Left colon (tissue), 2 donors: ENCODE results near the gene FBXO41. TPM values are rescaled to one million over a fixed set of nuclear protein-coding genes. Genes with fewer than 3 reads are reported as not detected.
A peak's percentile ranks its signal among the peaks of the same experiment; 100 is the strongest.

ENCODE experiments used
- ATAC-seq: fragments of 200-7000 bp; cut with Tn5 transposase; one replicate; pipeline ENCODE4 v1.9.1; 2020; ENCODE audit warnings: mild to moderate bottlenecking, moderate library complexity
- DNase-seq, 2 donors: peaks; one replicate each; pipeline ENCODE4 v3.0.0-alpha.2; 2020
- intact Hi-C, 2 donors: fragments of 100-400 bp; cut with DNase I in 1 of 2; cut with micrococcal nuclease in 1 of 2; formaldehyde crosslinking; loops; one replicate each; pipeline versions ENCODE4 v1.11.2 to v1.14.0; 2022; cut with DNase I, micrococcal nuclease
- long read RNA-seq: library from polyadenylated mRNA; unstranded; transcript quantifications from one replicate; pipeline ENCODE4 v2.0.0, GENCODE V29; 2021
- total RNA-seq, 2 donors: library from RNA; stranded (reverse); fragmentation: NEBNext Ultra II Directional; extraction: Animal tissue kit (Norgen Biotek cat#: 25700); gene quantifications; one replicate each; pipeline ENCODE4 v1.2.1, GENCODE V29; 2021
- donor health status: DM: no; HTN: no; CAD: no.
- donor health status: DM: yes; HTN: yes; CAD: no.

Gene FBXO41, protein sequence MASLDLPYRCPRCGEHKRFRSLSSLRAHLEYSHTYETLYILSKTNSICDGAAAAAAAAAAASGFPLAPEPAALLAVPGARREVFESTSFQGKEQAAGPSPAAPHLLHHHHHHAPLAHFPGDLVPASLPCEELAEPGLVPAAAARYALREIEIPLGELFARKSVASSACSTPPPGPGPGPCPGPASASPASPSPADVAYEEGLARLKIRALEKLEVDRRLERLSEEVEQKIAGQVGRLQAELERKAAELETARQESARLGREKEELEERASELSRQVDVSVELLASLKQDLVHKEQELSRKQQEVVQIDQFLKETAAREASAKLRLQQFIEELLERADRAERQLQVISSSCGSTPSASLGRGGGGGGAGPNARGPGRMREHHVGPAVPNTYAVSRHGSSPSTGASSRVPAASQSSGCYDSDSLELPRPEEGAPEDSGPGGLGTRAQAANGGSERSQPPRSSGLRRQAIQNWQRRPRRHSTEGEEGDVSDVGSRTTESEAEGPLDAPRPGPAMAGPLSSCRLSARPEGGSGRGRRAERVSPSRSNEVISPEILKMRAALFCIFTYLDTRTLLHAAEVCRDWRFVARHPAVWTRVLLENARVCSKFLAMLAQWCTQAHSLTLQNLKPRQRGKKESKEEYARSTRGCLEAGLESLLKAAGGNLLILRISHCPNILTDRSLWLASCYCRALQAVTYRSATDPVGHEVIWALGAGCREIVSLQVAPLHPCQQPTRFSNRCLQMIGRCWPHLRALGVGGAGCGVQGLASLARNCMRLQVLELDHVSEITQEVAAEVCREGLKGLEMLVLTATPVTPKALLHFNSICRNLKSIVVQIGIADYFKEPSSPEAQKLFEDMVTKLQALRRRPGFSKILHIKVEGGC
- 1 to 10 TPM; 2.1 to 2.5 TPM for total RNA-seq
- long read RNA-seq, partial matches to known transcripts = 0 of 1 reads
- long read RNA-seq, other reads (novel, unspliced or antisense) = 1 of 1 reads

DNA sequence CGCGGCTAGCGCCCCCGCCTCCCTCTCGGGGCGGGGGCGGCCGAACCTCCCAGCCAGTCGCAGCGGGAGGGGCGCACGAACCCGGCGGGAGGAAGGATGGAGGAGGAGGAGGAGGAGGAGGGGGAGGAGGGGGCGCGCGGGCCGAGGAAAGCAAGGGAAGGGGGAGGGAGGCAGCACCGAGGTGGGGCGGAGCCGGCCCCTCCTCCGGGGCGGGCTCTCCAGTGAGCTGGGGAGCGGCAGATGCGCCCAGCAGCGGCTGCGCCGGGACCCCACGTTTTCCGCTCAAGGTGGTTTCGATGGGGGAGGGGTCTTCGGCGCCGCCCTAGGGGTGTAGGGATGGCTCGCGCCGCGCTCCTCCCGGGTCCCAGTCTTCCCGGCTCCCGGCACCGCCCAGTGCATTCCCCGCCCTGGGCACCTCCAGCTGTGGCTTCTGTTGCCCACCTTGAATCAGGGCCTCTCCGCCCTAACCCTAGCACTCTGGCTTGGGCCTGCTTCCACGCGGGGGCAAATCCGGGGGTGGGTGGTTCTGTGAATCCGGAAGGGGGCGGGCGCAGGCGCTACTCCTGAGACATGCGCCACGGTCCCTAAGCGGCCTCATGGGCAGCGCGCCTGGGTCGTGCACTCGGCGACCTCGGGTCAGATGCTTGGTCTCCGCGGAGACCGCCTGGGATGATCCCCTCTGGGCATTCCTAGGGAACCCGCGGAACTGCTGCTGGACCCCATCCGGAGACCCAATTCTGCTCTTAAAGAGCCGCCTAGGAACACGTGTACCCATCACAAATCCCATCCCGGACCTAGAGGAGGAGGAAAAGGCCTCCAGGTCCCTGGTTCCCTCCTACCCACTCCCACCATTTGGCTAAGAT, at the start of gene FBXO41:
Gene FBXO41 (minus strand): TSS at position 183 of the 863 bp plus-strand sequence. CDS start 14,848 bp downstream, outside the sequence.
- ATAC-seq = peak; percentile 80
- intact Hi-C loops = no loop called here
- DNase-seq = peak in 1 of 2 donors; percentile 67

DNA sequence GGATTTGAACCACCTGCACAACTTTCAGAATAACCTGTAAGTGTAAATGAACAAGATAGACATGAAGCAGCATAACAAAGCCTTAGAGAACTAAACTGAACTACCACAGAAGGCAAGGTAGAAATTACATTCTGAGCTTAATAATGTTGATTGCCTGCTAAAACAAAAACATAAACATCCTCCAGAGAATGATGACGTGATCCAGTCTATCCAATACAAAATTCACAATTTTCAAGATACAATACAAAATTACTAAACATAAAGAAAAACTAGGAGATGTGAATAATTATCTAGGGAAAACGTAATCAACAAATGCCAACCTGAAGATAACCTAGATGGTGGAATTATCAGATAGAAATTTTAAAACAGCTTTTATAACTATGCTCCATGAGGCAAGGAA, 49.8 kb upstream of the FBXO41 start:
- DNase-seq (no peak), ATAC-seq (no peak)
- intact Hi-C loops = no loop called here

DNA sequence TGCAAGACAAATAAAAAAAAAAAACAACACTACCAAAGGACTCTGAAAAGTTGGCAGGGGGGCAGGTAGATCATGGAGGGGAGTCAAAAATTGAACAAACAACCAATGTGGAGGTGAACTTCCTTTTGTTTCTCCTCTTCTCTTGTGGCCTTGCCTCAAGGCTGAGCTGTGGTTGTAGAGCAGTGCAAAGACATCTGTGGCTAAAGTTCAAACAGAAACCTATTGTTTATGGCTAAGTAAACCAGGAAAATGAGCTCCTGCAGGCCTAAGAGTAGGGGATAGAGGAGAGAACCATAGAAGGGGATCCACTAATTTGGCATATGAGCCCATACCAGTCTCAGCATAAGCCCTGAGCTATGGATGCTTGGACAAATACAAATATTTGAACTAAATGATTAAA, 49.3 kb upstream of the FBXO41 start:
- intact Hi-C loops = no loop called here
- no peak for ATAC-seq

DNA sequence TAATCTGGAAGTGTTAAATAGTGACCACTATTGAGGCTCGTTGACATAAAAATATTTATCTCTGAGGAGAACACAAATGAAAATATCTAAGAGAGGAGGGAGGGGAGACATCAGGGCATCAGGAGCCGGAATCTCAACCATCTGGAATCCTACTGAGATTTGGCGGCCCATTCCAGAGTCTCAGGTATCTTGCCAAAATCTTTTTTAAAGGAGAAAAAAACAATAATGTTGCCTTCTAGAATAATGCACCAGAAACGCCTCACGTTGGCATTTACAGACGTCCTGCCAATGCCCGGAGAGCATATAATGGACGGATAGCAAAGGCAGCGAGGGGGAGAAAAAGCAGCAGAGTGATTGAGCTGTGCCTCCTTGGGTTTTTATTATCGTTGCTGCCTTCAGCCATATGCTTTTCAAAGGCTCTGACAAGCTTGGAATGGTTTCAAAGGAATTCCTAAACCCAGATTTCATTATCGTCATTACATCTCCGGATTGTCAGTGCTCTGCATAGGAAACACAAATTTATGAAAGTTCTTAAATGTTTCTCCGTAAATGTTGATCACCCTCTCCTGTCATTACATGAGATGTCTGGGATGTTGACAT, 39.9 kb upstream of the FBXO41 start:
- DNase-seq = no peak
- intact Hi-C loops = no loop called here

More for the DNA sequence above, 49.3 kb upstream of the FBXO41 start:
- no peak for DNase-seq

DNA sequence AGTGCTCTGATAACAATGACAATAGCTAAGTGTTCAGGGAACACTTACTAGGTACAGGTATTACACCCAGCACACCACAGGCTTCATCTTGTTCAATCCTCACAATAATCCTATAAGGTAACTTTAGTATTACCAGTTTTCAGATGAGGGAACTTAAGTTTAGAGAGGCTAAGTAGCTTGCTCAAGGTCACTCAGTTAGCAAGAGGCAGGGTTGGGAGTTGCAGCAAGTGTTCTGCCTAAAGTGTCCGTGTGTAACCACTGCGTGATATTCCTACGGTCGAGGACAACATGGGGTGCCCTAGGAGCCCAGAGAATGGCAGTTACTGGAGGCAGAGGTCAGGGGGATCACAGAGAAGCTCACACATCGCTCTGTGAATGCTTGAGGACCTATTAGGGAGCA, 39.3 kb upstream of the FBXO41 start:
- intact Hi-C loops = no loop called here
- ATAC-seq (no peak), DNase-seq (no peak)

More for the DNA sequence above, 39.9 kb upstream of the FBXO41 start:
- no peak for ATAC-seq

DNA sequence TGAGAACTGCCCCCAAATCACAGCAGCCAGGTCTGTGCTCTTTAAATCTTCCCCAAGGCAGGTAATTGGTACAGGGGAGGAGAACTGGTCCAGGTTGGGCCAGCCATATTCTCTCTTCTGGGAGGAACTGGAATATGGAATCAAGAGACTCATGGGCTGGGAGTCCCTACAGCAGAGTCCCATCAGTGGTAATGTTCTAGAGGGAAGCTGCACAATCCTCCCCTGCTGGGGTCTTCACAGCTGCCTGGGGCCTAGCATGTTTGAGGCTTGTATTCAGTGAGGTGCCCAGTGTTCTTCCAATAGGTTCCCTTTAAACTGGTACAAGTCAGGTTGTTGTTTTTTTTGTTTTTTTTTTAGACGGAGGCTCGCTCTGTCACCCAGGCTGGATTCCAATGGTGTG, 30.2 kb upstream of the FBXO41 start:
- intact Hi-C loops = no loop called here
- no peak for ATAC-seq
- no peak for DNase-seq

DNA sequence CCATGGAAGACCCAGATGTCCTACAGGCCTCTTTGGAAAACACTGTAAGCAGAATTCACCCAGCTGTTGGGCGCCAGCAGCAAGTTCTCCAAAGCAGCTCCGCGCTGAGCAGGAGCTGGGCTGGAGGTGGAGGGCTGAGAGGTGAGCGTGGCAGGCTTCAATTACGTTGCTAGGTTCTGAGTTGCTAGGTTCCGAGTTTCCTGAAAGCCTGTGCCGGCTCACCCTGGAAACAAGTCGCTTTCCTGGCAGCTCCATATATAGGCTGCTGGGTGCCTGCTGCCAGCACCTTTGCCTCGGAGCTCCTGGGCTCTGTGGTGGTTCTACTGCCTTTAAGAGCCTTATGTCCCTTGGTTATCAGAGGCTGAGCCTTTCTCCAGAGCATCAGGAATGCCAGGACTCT, 23.4 kb upstream of the FBXO41 start:
- intact Hi-C loops = no loop called here
- DNase-seq (no peak), ATAC-seq (no peak)

DNA sequence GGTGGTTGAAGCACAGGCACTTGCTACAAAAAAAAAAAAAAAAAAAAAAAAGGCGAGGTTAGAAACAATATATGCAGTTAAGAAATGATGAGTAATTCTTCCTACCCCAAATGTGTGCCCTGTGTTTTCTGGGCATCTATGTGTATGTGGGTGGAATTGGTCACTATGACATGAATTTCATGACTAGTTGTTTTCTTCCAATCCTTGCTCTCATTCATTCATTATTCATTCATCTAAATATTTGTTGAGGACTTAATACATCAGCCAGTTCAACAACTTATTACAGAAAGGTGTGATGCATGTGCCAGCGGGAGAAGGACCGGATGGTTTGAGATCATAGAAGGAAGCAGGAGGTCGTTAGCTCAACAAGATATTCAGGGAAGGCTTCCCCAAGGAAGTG, 17.4 kb upstream of the FBXO41 start:
- no peak for ATAC-seq
- DNase-seq = no peak
- intact Hi-C loops = no loop called here

DNA sequence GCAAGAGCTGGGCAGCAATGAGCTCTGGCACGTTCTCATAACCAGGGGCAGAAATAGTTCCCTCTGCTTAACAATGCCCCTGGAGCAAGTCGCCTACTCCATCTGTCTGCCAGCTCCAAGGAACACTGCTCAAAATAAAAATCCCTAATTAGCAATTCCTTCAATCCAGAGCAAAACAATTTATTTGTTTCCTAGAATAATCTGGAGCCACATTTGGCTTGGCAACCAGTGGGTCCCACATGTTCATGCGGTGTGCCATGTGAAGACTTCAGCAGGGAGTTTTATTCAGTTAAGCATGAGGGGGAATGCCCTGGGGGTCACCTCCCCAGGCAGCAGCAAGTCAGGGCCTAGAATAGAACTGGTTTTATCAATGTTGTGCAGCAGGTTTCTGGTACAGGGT, 16.6 kb upstream of the FBXO41 start:
- ATAC-seq (no peak), DNase-seq (no peak)
- intact Hi-C loops = no loop called here

DNA sequence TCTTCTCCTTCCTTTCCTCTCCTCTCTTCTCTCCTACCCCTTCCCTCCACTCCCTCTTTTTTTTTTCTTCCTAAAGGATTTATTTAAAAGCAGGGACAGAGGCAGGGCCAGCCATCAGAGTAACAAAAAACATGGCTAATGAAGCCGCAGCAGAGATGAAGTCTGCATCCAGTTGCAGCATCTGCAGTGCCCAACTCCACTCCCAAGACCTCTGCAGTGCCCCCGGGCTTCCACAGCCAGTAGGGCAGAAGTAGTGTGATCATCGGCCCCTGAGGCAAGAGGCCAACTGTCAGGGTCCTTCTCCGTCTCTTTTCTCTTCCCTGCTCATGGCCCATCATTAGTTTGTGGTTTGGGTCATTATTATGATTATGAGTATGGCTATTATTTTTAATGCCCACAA, 13.3 kb upstream of the FBXO41 start:
- ATAC-seq (no peak), DNase-seq (no peak)
- intact Hi-C loops = no loop called here

DNA sequence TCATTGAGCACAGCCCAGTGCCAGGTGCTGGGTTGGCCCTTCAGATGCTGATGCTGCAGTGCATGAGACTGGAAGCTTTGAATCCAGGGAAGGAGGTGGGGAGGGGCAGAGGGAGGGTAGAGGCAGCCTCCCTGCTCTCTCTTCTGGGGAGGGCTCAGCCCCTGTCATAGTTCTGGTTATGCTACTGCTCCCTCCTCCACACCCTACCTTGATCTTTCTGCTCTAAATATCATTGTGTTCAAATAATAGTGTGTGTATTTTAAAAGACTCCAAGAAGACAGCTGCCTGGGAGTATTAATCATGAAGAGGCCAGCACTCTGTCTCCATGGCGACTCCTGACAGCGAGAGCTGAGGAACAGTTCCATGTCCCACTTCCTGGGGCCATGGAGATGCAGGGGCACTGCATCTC, 12.9 kb upstream of the FBXO41 start:
- no peak for DNase-seq

DNA sequence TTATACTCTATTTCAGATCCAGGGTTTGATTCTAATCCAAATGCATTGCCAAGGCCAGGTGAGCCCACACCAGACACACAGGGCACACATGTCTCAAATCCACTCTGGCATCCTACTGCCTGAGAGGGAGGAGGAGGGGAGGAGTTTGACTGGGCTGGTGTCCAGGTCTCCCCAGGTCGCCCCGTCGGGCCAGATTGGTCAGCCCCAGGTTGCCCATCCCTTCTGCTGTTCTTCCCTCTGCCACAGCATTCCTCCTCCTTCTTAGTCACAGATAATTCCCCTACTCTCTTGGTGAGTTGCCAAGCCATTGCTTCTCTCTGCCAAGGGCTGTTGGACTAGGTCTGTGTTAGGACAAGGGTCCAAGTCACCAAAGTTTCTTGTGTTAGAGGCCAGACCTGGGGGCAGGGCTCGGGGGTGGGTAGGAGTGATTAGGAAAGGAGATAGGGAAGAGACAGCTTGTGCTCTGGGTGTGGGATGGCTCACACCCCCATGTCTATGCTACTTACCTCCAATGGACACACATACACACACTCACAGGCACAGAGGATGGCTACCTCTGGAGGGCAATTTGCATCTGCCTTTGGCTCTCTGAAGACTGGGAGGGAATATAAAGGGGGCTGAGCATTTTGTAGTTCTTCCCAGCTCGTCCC, 11.6 kb upstream of the FBXO41 start:
- DNase-seq (no peak), ATAC-seq (no peak)
- intact Hi-C loops = no loop called here

More for the DNA sequence above, 12.9 kb upstream of the FBXO41 start:
- intact Hi-C loops = no loop called here
- ATAC-seq = no peak

DNA sequence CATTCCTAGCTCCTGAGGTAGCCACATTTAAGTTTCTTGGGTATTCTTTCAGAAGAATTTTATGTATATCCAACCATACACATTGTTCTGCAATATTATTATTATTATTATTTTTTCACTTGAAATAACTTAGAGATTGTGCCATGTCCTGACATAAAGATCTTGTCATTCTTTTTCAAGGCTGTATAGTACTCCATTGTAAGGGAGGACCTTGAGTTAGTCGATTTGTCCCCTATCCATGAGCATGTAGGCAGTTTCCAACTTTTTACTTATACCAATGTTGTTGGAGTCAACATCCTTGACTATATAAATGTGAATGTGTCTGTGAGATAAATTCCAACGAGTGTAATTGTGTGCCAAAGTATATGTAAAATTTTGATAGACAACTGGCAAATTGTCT, 10.0 kb upstream of the FBXO41 start:
- DNase-seq (no peak), ATAC-seq (no peak)
- intact Hi-C loops = no loop called here

DNA sequence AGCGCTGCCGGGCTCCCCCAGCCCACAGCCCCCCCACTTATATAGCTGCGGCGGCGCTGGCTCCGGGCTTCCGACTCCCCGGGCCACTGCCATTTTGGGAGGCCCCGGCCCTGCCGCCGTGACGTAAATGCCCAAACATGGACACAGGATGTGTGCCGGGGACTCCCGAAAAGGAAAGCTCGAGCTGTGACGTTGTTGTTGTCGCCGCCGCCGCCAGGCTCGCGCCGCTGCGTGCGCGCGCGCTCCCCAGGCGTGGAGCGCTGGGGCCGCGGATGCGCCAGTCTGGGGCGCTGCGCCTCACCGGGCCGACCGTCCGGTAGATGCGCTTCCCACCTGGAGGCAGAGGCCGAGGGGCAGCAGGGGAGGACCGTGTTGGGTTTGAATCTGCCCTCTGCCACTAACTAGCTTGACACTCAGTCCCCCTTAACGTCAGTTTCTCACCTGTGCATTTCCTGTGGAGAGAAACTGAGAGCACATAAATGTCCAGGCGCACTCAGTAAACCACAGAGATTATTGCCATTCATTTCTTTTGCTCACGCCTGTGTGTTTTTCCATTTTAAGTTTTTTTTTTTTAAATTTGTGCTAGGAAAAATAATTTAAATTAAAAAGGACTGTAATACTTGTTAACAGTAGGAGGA, 9.4 kb upstream of the FBXO41 start, which contains the start of gene EGR4:
Gene EGR4 (minus strand): TSS at position 15 of the 638 bp plus-strand sequence. CDS start 231 bp downstream, outside the sequence.
- ATAC-seq (peak; percentile 66), DNase-seq (peak; percentile 45 to 47)
- intact Hi-C loops = no loop called here

DNA sequence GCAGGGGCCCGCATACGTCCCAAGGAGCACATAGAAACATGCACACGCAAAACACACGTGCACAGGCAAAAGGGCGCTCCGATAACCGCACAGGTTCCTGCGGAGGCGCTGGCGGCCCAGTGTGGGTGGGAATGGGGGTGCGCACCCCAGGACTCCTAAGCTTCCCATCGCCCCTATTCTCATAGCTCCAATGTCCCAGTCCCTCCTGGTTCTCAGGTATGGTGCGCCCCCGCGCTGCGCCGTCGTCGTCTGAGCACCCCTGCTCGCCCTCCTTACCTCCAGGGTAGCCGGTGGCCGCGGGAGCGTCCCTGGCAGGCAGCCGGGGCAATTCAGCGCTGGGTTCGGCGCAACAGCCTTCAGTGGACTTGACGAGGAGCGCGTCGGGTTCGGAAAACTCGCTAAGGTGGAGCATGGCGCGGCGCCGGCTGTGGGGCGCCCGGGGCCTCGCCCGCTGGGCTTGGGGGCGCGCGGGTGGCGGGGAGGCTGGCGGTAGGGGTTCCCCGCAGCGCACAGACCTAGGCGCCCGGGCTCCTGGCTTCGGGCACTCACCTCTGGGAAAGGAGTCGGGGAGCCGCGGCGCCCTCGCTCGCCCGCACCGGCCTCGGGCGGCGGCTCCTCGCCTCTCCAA, 8.7 kb upstream of the FBXO41 start:
- intact Hi-C loops = no loop called here
- no peak for ATAC-seq
- DNase-seq = peak in 1 of 2 donors; percentile 7

DNA sequence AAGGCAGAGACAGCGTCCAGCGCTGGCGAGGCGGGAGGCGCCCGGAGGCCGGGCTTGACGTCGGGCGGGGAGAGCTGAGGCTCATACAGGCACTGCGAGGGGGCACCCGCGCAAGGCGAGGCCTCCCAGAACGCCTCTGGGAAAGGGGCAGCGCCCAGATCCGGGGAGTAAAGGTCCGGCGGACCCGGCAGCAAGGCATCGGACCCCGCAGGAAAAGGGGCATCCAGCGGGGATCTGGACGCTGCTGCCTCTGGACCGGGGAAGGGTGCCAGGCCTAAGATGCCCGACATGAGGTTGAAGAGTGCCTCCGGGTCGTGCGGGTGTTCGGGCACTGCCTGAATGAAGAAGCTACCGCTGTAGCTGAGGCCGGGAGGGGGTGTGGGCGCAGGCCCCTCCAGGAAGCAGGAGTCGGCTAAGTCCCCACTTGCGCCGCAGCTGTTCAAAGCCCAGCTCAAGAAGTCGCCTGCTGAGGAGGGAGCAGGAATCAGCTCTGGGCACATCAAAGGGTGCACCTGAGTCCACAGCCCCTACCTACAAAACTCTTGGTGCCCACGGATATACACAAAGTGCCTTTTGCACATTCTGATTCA, 8.1 kb upstream of the FBXO41 start:
- ATAC-seq = no peak
- peak in 1 of 2 donors; percentile 5 for DNase-seq
- intact Hi-C loops = no loop called here
